SK-N-DZ (cell line): ENCODE data around the gene OTOG.

Experiments used
- DNase-seq: peaks from one replicate; pipeline ENCODE4 v3.0.0-alpha.2; 2015; ENCODE audit warnings: low spot score

OTOG gene

GRCh38 chr11:17517186-17517585, 29.9 kb upstream of the OTOG start:
- DNase-seq, result no peak

- DNase-seq, result no peak
Observed at GRCh38 chr11:17518366-17518765, 28.7 kb upstream of the OTOG start.

- DNase-seq, result peak; percentile 74
Observed at GRCh38 chr11:17519061-17519885, 27.8 kb upstream of the OTOG start.

- DNase-seq, result no peak
Observed at GRCh38 chr11:17521106-17521900, 25.8 kb upstream of the OTOG start.

- no peak for DNase-seq
Observed at GRCh38 chr11:17522655-17523054, 24.4 kb upstream of the OTOG start.

GRCh38 chr11:17524221-17524620, 22.8 kb upstream of the OTOG start:
- no peak for DNase-seq

- no peak for DNase-seq
Observed at GRCh38 chr11:17525570-17525969, 21.5 kb upstream of the OTOG start.

- peak; percentile 77 for DNase-seq
Observed at GRCh38 chr11:17526326-17526725, 20.7 kb upstream of the OTOG start.

GRCh38 chr11:17526931-17527627, 20.0 kb upstream of the OTOG start:
- DNase-seq, result no peak

- no peak for DNase-seq
Observed at GRCh38 chr11:17527628-17527995, 19.4 kb upstream of the OTOG start.

GRCh38 chr11:17528181-17528691, 18.8 kb upstream of the OTOG start:
- DNase-seq, result peak; percentile 81

- no peak for DNase-seq
Observed at GRCh38 chr11:17528906-17529843, 17.9 kb upstream of the OTOG start.

GRCh38 chr11:17529844-17530185, 17.2 kb upstream of the OTOG start:
- no peak for DNase-seq

- DNase-seq, result no peak
Observed at GRCh38 chr11:17531071-17531600, 15.9 kb upstream of the OTOG start.

GRCh38 chr11:17531636-17532113, 15.4 kb upstream of the OTOG start:
- DNase-seq, result no peak

GRCh38 chr11:17532784-17533183, 14.3 kb upstream of the OTOG start:
- no peak for DNase-seq

- no peak for DNase-seq
Observed at GRCh38 chr11:17533341-17533740, 13.7 kb upstream of the OTOG start.

GRCh38 chr11:17533778-17534415, 13.2 kb upstream of the OTOG start:
- DNase-seq, result no peak

GRCh38 chr11:17535488-17535887, 11.6 kb upstream of the OTOG start:
- no peak for DNase-seq

GRCh38 chr11:17537261-17537660, 9.8 kb upstream of the OTOG start:
- DNase-seq, result no peak
